ENCODE measurements around the gene RIN1. TPM values are rescaled to one million over a fixed set of nuclear protein-coding genes. Genes with fewer than 3 reads are reported as not detected.
"Not testable (repeated sequence)": the region's sequence is repeated elsewhere in the genome, so short reads cannot be mapped to it uniquely, and the experiment has no call there.

The RIN1 gene
- total RNA-seq, 1 donor from 2014 or later, result 0.56 TPM

- peaks cover 12% of the 10 kb centered on the region for H3K9me3 Mint-ChIP-seq
These were observed 14.6 kb downstream of the RIN1 start for GRCh38 chr11:66321606-66322005.

GRCh38 chr11:66320748-66321147 lies 15.5 kb downstream of the RIN1 start:
- Mint-ChIP-seq H3K27me3 (ENCODE audit: insufficient read depth, low read depth) (peaks cover 21% of the 10 kb centered on the region), H3K4me1 (peaks cover 52% of the 10 kb centered on the region), H3K9me3 (peaks cover 12% of the 10 kb centered on the region)
- H3K79me2 ChIP-seq (ENCODE audit: low read depth); DNase-seq (ENCODE audit: low spot score); H3K9me3 ChIP-seq (ENCODE audit: low read depth); H3K4me2 ChIP-seq; H3K36me3 ChIP-seq; H3K4me3 ChIP-seq; H3K27ac ChIP-seq; H3K27me3 ChIP-seq; H3K4me3 Mint-ChIP-seq; H3K9ac ChIP-seq; H2AFZ ChIP-seq (replicated peaks); H3F3A ChIP-seq (ENCODE audit: low read depth); H3K27ac Mint-ChIP-seq; H4K20me1 ChIP-seq (ENCODE audit: low read depth); H3K36me3 Mint-ChIP-seq: not testable (repeated sequence)
- H3K4me1 ChIP-seq, result peaks cover 27% of the 10 kb centered on the region

More at GRCh38 chr11:66321606-66322005, 14.6 kb downstream of the RIN1 start:
- Histone ChIP-seq H3K27me3 (peaks cover under 1% of the 10 kb centered on the region), H3K9ac (no peak overlapping the region), H3K79me2 (ENCODE audit: low read depth) (no peaks in the 10 kb centered on the region), H3K36me3 (no peaks in the 10 kb centered on the region), H3K4me2 (no peak overlapping the region), H3K9me3 (ENCODE audit: low read depth) (no peaks in the 10 kb centered on the region), H3K4me1 (peaks cover 26% of the 10 kb centered on the region), H3K27ac (no peak overlapping the region), H3F3A (ENCODE audit: low read depth) (no peaks in the 10 kb centered on the region), H4K20me1 (ENCODE audit: low read depth) (no peaks in the 10 kb centered on the region), H3K4me3 (no peak overlapping the region), H2AFZ (replicated peaks) (no peak overlapping the region)
- H3K27ac Mint-ChIP-seq, result no peak overlapping the region
- peaks cover 21% of the 10 kb centered on the region for H3K27me3 Mint-ChIP-seq (ENCODE audit: insufficient read depth, low read depth)
- TF ChIP-seq EZH2phosphoT487 (IDR thresholded peaks at IDR 0.05) (no peak), CTCF (IDR thresholded peaks at IDR 0.05) (no peak), EZH2 (IDR thresholded peaks at IDR 0.05) (no peak)
- peaks cover 58% of the 10 kb centered on the region for H3K4me1 Mint-ChIP-seq
- DNase-seq (ENCODE audit: low spot score), result no peak
- no peak overlapping the region for H3K4me3 Mint-ChIP-seq
- H3K36me3 Mint-ChIP-seq, result no peaks in the 10 kb centered on the region

DNA sequence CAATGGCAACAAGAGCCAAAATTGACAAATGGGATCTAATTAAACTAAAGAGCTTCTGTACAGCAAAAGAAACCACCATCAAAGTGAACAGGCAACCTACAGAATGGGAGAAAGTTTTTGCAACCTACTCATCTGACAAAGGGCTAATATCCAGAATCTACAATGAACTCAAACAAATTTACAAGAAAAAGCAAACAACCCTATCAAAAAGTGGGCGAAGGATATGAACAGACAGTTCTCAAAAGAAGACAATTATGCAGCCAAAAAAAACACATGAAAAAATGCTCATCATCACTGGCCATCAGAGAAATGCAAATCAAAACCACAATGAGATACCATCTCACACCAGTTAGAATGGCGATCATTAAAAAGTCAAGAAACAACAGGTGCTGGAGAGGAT lies 15.9 kb downstream of the RIN1 start:
- not testable (repeated sequence) for H4K20me1 ChIP-seq (ENCODE audit: low read depth); H3K36me3 Mint-ChIP-seq; H3K4me3 ChIP-seq; H3K9ac ChIP-seq; H3K79me2 ChIP-seq (ENCODE audit: low read depth); H3K27me3 ChIP-seq; H3K4me2 ChIP-seq; H3F3A ChIP-seq (ENCODE audit: low read depth); H3K36me3 ChIP-seq; H3K27ac Mint-ChIP-seq; H3K9me3 ChIP-seq (ENCODE audit: low read depth); H3K4me3 Mint-ChIP-seq; H2AFZ ChIP-seq (replicated peaks); H3K27ac ChIP-seq; DNase-seq (ENCODE audit: low spot score)
- Mint-ChIP-seq H3K4me1 (peaks cover 52% of the 10 kb centered on the region), H3K9me3 (peaks cover 12% of the 10 kb centered on the region), H3K27me3 (ENCODE audit: insufficient read depth, low read depth) (peaks cover 22% of the 10 kb centered on the region)
- peaks cover 27% of the 10 kb centered on the region for H3K4me1 ChIP-seq

GRCh38 chr11:66318600-66318970 lies 17.6 kb downstream of the RIN1 start:
- peaks cover 9% of the 10 kb centered on the region for H3K27me3 ChIP-seq
- no peaks in the 10 kb centered on the region for H3K9me3 ChIP-seq (ENCODE audit: low read depth)
- H3K4me3 ChIP-seq, result no peak overlapping the region
- Mint-ChIP-seq H3K36me3 (no peaks in the 10 kb centered on the region), H3K9me3 (peaks cover 12% of the 10 kb centered on the region), H3K27me3 (ENCODE audit: insufficient read depth, low read depth) (peaks cover 22% of the 10 kb centered on the region), H3K27ac (peak overlapping the region; percentile 72), H3K4me1 (peaks cover 52% of the 10 kb centered on the region), H3K4me3 (peak overlapping the region; percentile 47)
- TF ChIP-seq EZH2 (IDR thresholded peaks at IDR 0.05) (no peak), CTCF (IDR thresholded peaks at IDR 0.05) (no peak), EZH2phosphoT487 (IDR thresholded peaks at IDR 0.05) (no peak)
- no peak overlapping the region for H3K9ac ChIP-seq
- no peaks in the 10 kb centered on the region for H4K20me1 ChIP-seq (ENCODE audit: low read depth)
- peaks cover 25% of the 10 kb centered on the region for H3K4me1 ChIP-seq
- H3K4me2 ChIP-seq, result no peak overlapping the region
- peaks cover 8% of the 10 kb centered on the region for H3F3A ChIP-seq (ENCODE audit: low read depth)
- no peaks in the 10 kb centered on the region for H3K36me3 ChIP-seq
- DNase-seq (ENCODE audit: low spot score), result no peak
- H2AFZ ChIP-seq (replicated peaks), result no peak overlapping the region
- no peaks in the 10 kb centered on the region for H3K79me2 ChIP-seq (ENCODE audit: low read depth)
- H3K27ac ChIP-seq, result no peak overlapping the region
